Effector memory CD4-positive, alpha-beta T cell (primary cell): ENCODE data around the gene CHID1.

Experiments
- DNase-seq, 3 donors: peaks; one replicate each; pipeline ENCODE4 v3.0.0-alpha.2; 2020
- H3K27ac ChIP-seq: 2 replicates; pipeline ENCODE4 v1.7.0; 2013; ENCODE audit warnings: mild to moderate bottlenecking, low read length, moderate library complexity; ENCODE audit not compliant: insufficient read depth, poor library complexity, severe bottlenecking
- H3K27me3 ChIP-seq: replicated peaks from 2 replicates; pipeline ENCODE4 v1.7.0; 2013; ENCODE audit warnings: mild to moderate bottlenecking, low read length; ENCODE audit not compliant: insufficient read depth, control insufficient read depth, poor library complexity, severe bottlenecking
- H3K36me3 ChIP-seq: 2 replicates; pipeline ENCODE4 v1.7.0; 2013; ENCODE audit warnings: mild to moderate bottlenecking, low read length, moderate library complexity; ENCODE audit not compliant: control insufficient read depth, insufficient read depth
- H3K4me1 ChIP-seq: 2 replicates; pipeline ENCODE4 v1.7.0; 2013; ENCODE audit warnings: low read length, mild to moderate bottlenecking; ENCODE audit not compliant: control insufficient read depth, insufficient read depth, poor library complexity, severe bottlenecking
- H3K4me3 ChIP-seq: 2 replicates; pipeline ENCODE4 v1.7.0; 2013; ENCODE audit warnings: low read length, low read depth, mild to moderate bottlenecking; ENCODE audit not compliant: insufficient read depth, poor library complexity, severe bottlenecking
- H3K9me3 ChIP-seq: 2 replicates; pipeline ENCODE4 v1.7.0; 2013; ENCODE audit warnings: mild to moderate bottlenecking, low read length, moderate library complexity; ENCODE audit not compliant: control insufficient read depth

Gene CHID1

DNA sequence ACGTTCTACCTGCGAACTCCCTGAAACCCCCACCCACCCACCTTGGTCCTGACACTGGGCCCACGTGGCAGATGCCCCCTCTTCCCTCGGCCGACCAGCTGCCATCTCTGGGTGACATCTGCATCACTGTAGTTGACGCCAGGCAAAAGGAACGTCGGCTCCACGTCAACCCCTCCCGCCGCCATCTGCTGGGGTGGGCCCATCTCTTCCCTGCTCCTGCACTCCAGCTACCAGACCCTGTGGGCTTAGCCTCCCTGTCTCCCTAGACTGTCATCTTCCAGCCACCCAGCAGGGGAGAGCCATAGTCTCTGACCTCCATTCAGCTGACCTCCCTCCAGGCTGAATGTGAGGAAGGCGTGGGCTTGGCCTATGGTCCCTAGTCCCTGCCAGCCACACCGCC, 21.4 kb downstream of the CHID1 start:
- peaks cover 10% of the 10 kb centered on the region for H3K36me3 ChIP-seq

DNA sequence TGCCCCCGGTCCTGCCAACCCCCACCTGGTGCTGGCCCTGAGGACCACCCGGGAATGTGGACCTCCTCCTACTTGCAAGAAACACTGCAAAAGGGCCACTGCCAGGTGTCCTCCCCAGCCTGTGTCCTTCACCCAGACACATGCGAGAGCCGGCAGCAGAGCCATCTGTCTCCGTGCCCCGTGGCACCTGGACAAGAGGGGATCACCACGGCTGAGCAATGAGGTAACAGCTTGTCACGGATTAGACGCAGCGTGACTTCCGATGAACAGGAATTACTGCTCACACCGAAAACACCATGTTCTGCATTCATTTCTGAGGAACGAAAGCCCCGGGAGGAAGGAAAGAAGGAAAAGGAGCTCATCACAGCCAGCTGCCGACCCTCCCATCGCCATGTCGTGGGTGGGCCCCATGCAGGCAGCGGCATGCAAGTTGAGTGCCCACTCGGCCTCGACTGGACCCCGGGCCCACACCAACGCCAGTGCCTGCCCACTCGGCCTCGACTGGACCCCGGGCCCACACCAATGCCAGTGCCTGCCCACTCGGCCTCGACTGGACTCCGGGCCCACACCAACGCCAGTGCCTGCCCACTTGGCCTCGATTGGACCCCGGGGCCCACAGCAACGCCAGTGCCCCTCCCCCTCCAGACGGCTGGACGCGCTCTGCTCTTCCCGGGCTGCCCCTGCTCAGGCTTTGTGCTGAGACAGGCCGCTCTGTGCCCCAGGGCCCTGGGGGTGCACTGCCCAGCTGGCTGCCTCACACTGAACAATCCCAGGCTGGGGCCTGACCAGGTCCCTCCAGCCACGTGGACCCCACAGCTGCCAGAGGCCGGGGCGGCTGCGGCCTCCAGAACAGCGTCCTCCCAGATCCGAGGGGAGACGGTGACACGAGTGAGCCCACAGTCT, 22.0 kb downstream of the CHID1 start:
- H3K36me3 ChIP-seq = peaks cover 16% of the 10 kb centered on the region
- no peak for DNase-seq
- H3K4me3 ChIP-seq = no peak overlapping the region

More for the DNA sequence above, 21.4 kb downstream of the CHID1 start:
- H3K27me3 ChIP-seq = no peaks in the 10 kb centered on the region
- no peak overlapping the region for H3K4me3 ChIP-seq
- DNase-seq = no peak
- H3K9me3 ChIP-seq = no peaks in the 10 kb centered on the region
- no peak overlapping the region for H3K27ac ChIP-seq
- no peaks in the 10 kb centered on the region for H3K4me1 ChIP-seq

DNA sequence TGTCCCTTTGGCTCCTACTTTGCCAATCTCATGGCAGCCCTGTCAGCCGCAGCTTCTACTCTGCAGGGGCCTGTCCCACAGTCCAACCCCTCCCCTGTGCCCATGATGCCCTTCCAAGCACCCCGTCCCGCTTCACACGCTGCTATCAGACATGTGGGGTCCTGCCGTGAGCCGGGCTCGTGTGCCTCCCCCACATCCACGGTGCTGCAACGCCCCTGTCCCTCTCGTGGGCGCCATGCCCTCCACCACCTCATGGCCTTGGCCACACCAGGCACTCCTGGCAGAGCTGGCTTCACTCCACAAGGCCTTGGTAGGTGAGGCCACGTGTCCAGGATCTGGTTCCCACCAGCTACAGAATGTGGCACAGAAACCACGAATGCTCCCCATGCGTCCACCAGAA, 23.0 kb downstream of the CHID1 start:
- H3K4me1 ChIP-seq = no peaks in the 10 kb centered on the region
- H3K27ac ChIP-seq = no peak overlapping the region
- DNase-seq = no peak
- no peaks in the 10 kb centered on the region for H3K9me3 ChIP-seq
- H3K36me3 ChIP-seq = peaks cover 16% of the 10 kb centered on the region
- H3K27me3 ChIP-seq = no peaks in the 10 kb centered on the region
- H3K4me3 ChIP-seq = no peak overlapping the region

More for the DNA sequence above, 22.0 kb downstream of the CHID1 start:
- Histone ChIP-seq H3K27ac (no peak overlapping the region), H3K9me3 (no peaks in the 10 kb centered on the region), H3K27me3 (no peaks in the 10 kb centered on the region), H3K4me1 (no peaks in the 10 kb centered on the region)

DNA sequence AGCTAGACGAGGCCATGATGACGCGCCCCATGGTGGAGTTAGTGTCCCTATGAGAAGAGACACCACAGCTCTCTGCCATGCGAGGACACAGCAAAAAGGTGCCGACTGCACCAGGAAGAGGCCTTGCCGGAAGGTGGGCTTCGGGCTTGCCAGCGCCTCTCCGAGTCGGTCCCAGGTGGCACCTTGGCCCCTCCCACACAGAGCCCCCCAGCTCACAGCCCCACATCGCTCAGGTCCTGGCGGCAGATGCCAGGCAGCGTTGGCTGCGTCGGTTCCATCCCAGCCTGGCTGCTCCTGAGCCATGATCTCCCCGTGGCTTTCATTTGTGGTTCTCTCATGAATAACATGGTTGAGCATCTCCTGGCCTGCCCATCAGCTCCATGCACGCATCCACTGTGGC, 24.0 kb downstream of the CHID1 start:
- no peaks in the 10 kb centered on the region for H3K27me3 ChIP-seq
- no peaks in the 10 kb centered on the region for H3K4me1 ChIP-seq
- peaks cover 20% of the 10 kb centered on the region for H3K36me3 ChIP-seq
- no peak for DNase-seq
- H3K4me3 ChIP-seq = no peak overlapping the region
- no peak overlapping the region for H3K27ac ChIP-seq
- no peaks in the 10 kb centered on the region for H3K9me3 ChIP-seq

DNA sequence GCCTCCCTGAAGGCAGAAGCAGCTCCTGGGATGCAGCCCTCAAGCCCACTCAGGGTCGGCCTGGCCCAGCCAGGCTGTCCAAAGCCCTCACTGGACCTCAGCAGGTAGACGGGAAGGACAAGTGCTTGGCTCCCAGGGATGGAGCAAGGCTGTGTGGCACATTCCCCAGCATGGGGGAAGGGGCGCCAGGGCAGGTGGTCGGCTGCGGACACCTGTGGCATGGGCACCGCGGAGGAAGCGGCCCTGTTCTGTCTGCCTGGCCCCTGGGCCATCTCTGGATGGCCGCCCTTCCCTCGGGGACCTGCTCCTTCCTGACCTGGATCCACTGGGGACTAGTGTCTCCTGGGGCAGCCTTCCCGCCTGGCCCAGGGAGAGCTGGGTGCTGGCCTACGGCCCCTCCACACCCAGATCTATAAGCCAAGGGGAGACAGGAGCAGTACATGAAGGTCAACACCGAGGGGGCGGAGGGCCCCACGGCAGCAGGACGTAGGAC, 26.0 kb downstream of the CHID1 start:
- Histone ChIP-seq H3K4me3 (no peak overlapping the region), H3K27me3 (no peaks in the 10 kb centered on the region), H3K4me1 (no peaks in the 10 kb centered on the region), H3K9me3 (no peaks in the 10 kb centered on the region), H3K36me3 (peaks cover 26% of the 10 kb centered on the region), H3K27ac (no peak overlapping the region)
- DNase-seq = no peak

DNA sequence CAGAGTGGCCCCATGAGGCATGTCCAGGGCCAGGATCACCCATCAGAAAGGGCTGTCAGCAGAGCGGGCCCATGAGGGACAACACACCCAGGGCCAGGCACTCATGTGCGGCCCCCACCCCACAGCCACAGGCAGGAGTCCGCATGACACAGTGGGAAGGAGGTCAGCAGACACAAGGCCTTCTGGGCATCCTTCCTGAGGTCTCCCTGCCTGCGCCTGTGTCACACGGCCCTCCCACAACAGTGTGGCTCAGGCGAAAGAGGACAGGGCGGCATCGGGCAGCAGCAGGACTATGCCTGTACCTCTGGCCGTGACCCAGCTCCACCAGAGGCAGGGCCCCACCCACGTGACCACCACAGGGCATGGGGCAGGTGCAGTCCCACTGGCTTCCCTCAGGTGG, 27.1 kb downstream of the CHID1 start:
- H3K36me3 ChIP-seq = peaks cover 26% of the 10 kb centered on the region
- DNase-seq = no peak
- H3K27me3 ChIP-seq = no peaks in the 10 kb centered on the region
- no peak overlapping the region for H3K27ac ChIP-seq
- H3K4me1 ChIP-seq = no peaks in the 10 kb centered on the region
- no peak overlapping the region for H3K4me3 ChIP-seq
- no peaks in the 10 kb centered on the region for H3K9me3 ChIP-seq

DNA sequence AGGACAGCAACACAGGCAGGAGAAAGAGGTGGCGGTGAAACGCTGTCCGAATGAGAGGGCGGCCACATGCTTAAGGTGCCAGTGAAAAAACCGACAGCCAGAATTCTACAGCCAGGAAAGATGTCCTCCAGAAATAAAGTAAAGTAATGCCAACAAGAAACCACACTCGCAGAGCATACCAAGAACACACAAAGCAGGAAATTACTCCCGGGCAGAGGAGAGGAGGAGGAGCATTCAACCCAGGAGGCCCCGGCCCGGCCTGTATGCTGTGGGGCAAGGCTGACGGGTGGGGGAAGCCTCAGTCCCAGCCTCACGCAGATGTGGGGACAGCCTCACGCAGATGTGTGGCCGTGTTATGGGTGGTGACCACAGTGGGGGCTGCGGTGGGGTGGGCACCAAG, 28.0 kb downstream of the CHID1 start:
- H3K4me1 ChIP-seq = no peaks in the 10 kb centered on the region
- peaks cover 25% of the 10 kb centered on the region for H3K36me3 ChIP-seq
- H3K9me3 ChIP-seq = no peaks in the 10 kb centered on the region
- no peaks in the 10 kb centered on the region for H3K27me3 ChIP-seq
- no peak for DNase-seq
- no peak overlapping the region for H3K27ac ChIP-seq
- H3K4me3 ChIP-seq = no peak overlapping the region

DNA sequence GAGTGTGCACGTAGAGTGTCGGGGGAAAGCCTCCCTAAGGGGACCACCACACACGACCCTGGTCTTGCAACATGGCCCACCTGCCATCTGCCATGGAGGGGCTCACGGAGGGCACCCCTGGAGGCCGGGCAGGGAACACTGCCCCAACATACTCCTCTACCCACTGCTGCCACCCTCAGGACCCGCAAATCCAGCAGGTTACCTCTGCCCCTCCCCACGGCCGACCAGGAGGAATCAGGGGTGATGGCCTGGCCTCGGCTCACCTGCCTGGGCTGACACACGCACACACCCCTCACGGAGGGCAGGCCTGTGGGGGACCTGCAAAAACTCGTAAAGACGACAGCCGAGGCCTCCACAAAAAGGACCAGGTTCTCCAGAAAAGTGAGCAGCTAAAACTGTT, 30.2 kb downstream of the CHID1 start:
- Histone ChIP-seq H3K27ac (no peak overlapping the region), H3K36me3 (peaks cover 20% of the 10 kb centered on the region), H3K9me3 (no peaks in the 10 kb centered on the region), H3K27me3 (no peaks in the 10 kb centered on the region), H3K4me1 (no peaks in the 10 kb centered on the region), H3K4me3 (no peak overlapping the region)
- no peak for DNase-seq

DNA sequence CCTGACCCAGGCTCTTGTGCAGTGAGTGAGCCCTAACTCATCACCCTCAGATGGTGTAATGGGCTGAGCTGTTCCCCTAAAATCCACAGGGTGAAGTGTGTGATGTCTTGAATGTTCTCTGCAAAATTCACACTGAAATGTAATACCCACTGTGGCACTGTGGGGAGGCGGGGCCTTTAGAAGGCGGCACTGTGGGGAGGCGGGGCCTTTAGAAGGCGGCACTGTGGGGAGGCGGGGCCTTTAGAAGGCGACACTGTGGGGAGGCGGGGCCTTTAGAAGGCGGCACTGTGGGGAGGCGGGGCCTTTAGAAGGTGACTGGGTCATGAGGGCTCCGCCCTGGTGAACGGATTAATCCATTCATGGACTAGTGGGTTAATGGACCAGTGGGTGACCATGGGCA, 33.0 kb downstream of the CHID1 start:
- Histone ChIP-seq H3K9me3 (no peaks in the 10 kb centered on the region), H3K4me3 (no peak overlapping the region), H3K27ac (no peak overlapping the region), H3K4me1 (no peaks in the 10 kb centered on the region), H3K36me3 (peaks cover 15% of the 10 kb centered on the region), H3K27me3 (no peaks in the 10 kb centered on the region)
- DNase-seq = no peak

DNA sequence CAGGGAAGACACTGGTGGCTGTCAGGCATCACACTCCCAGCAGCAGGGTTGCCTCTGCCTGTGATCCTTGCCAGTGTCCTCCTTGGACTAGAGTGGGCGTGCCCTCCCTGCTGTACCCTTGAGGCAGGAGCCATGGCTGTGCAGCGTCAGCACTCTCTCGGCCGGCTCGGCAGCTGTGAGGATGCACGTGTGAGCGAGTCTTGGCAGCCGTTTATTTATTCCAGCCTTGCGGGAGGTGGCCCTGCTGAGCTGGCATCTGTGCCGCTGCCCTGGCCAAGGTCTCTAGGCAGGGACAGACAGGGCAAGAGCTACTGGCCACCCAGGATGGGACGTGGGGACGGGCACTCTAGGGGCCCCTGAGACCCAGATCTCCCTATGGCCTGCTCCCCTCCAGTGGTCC, 34.1 kb downstream of the CHID1 start:
- Histone ChIP-seq H3K27me3 (no peaks in the 10 kb centered on the region), H3K4me3 (no peak overlapping the region), H3K9me3 (no peaks in the 10 kb centered on the region), H3K4me1 (no peaks in the 10 kb centered on the region), H3K36me3 (peaks cover 11% of the 10 kb centered on the region), H3K27ac (no peak overlapping the region)
- no peak for DNase-seq
